SK-N-SH (cell line): ENCODE measurements around the gene GHRL. TPM values are rescaled to one million over a fixed set of nuclear protein-coding genes. Genes with fewer than 3 reads are reported as not detected.
A peak's percentile ranks its signal among the peaks of the same experiment; 100 is the strongest.

Experiments used
- CTCF ChIA-PET: fragments of 300-600, 350-600 bp; formaldehyde crosslinking; extraction: SDS; loops from one replicate; lab custom pipeline; 2021; lab: Yijun Ruan, JAX
- POLR2A ChIA-PET: fragments of 350-600 bp; sonication (Branson Sonifier 250); formaldehyde crosslinking; extraction: SDS; loops from one replicate; lab custom pipeline; 2020; ENCODE audit warnings: antibody characterized with exemption, inconsistent platforms; lab: Yijun Ruan, JAX
- DNase-seq: peaks from one replicate; pipeline ENCODE4 v3.0.0; 2012
- H2AFZ ChIP-seq: fragments of 200-600 bp; sonication (generic); 2 replicates; pipeline ENCODE4 v1.8.1; 2016; ENCODE audit warnings: antibody characterized with exemption, mild to moderate bottlenecking, low read depth
- H3F3A ChIP-seq: fragments of 200-600 bp; sonication (generic); replicated peaks from 2 replicates; pipeline ENCODE3; 2016; ENCODE audit warnings: antibody characterized with exemption, mild to moderate bottlenecking; ENCODE audit not compliant: insufficient read depth
- H3K27ac ChIP-seq, 2 experiments: fragments of 200-500 bp in 1 of 2; fragments of 200-600 bp in 1 of 2; sonication (Bioruptor generic) in 1 of 2; sonication (generic), shearing (Covaris generic) in 1 of 2; 2 replicates each; pipeline versions ENCODE4 v1.5.1 to v1.6.1; 2014 to 2016; ENCODE audit warnings: low read depth in 2 of 2, inconsistent platforms in 1 of 2, low read length in 1 of 2, mild to moderate bottlenecking in 1 of 2, mixed read lengths in 1 of 2
- H3K27me3 ChIP-seq: fragments of 200-600 bp; sonication (generic), shearing (Covaris generic); 2 replicates; pipeline ENCODE4 v1.6.1; 2016; ENCODE audit warnings: mixed run types; ENCODE audit not compliant: insufficient read depth
- H3K36me3 ChIP-seq, 2 experiments: fragments of 200-500 bp in 1 of 2; fragments of 200-600 bp in 1 of 2; sonication (Bioruptor generic) in 1 of 2; sonication (generic) in 1 of 2; replicated peaks in 1 of 2; 2 replicates each; pipeline versions ENCODE3 to v1.5.1; 2014 to 2016; ENCODE audit warnings: low read length in 1 of 2, mild to moderate bottlenecking in 1 of 2; ENCODE audit not compliant: insufficient read depth in 2 of 2, control insufficient read depth in 1 of 2
- H3K4me1 ChIP-seq, 2 experiments: fragments of 200-500 bp in 1 of 2; fragments of 200-600 bp in 1 of 2; sonication (Bioruptor generic) in 1 of 2; sonication (generic), shearing (Covaris generic) in 1 of 2; 2 replicates each; pipeline versions ENCODE4 v1.5.1 to v1.6.1; 2014 to 2016; ENCODE audit warnings: low read depth in 1 of 2, low read length in 1 of 2, mixed run types in 1 of 2; ENCODE audit not compliant: insufficient read depth in 2 of 2, control insufficient read depth in 1 of 2
- H3K4me2 ChIP-seq: fragments of 200-600 bp; sonication (generic), shearing (Covaris generic); 2 replicates; pipeline ENCODE4 v1.6.1; 2017; ENCODE audit warnings: mixed run types
- H3K4me3 ChIP-seq, 2 experiments: fragments of 200-500 bp in 1 of 2; fragments of 200-600 bp in 1 of 2; sonication (Bioruptor generic) in 1 of 2; sonication (generic), shearing (Covaris generic) in 1 of 2; 2 replicates each; pipeline versions ENCODE4 v1.5.1 to v1.8.1; 2014 to 2016; ENCODE audit warnings: low read depth in 2 of 2, inconsistent platforms in 1 of 2, low read length in 1 of 2, mild to moderate bottlenecking in 1 of 2, mixed read lengths in 1 of 2, moderate library complexity in 1 of 2
- H3K79me2 ChIP-seq: fragments of 200-600 bp; sonication (generic); 2 replicates; pipeline ENCODE4 v1.8.1; 2017; ENCODE audit warnings: mild to moderate bottlenecking; ENCODE audit not compliant: insufficient read depth
- H3K9ac ChIP-seq: fragments of 200-600 bp; sonication (generic); 2 replicates; pipeline ENCODE4 v1.6.1; 2017; ENCODE audit warnings: mixed run types
- H3K9me2 ChIP-seq: fragments of 200-600 bp; sonication (generic); 2 replicates; pipeline ENCODE4 v1.6.1; 2017; ENCODE audit warnings: mixed run types
- H3K9me3 ChIP-seq: fragments of 200-600 bp; sonication (generic); 2 replicates; pipeline ENCODE4 v1.6.1; 2017; ENCODE audit warnings: mixed run types, mild to moderate bottlenecking, moderate library complexity
- H4K20me1 ChIP-seq: fragments of 200-600 bp; sonication (generic); 2 replicates; pipeline ENCODE4 v1.6.1; 2017; ENCODE audit warnings: mild to moderate bottlenecking, mixed run types; ENCODE audit not compliant: insufficient read depth
- CHD2 ChIP-seq: fragments of 150-350 bp; IDR thresholded peaks from 2 replicates; pipeline ENCODE4 v1.6.1; 2018; ENCODE audit warnings: low read length; ENCODE audit not compliant: partially characterized antibody
- ELF1 ChIP-seq: IDR thresholded peaks from 2 replicates; pipeline ENCODE4 v1.4.0; 2012
- EP300 ChIP-seq, 2 experiments: IDR thresholded peaks; 2 replicates each; pipeline versions ENCODE4 v1.4.0 to v1.6.1; 2012; ENCODE audit warnings: borderline replicate concordance in 1 of 2, low read depth in 1 of 2, low read length in 1 of 2
- FOXJ3 ChIP-seq: sonication (generic); formaldehyde crosslinking; IDR thresholded peaks from 2 replicates; pipeline ENCODE4 v1.5.1; 2020; ENCODE audit warnings: mild to moderate bottlenecking, missing genetic modification reagents
- JUND ChIP-seq: IDR thresholded peaks from 2 replicates; pipeline ENCODE4 v1.4.0; 2012
- NFIC ChIP-seq: IDR thresholded peaks from 2 replicates; pipeline ENCODE4 v1.4.0; 2012; ENCODE audit warnings: borderline replicate concordance
- NRF1 ChIP-seq: IDR thresholded peaks from 2 replicates; pipeline ENCODE4 v1.6.1; 2012; ENCODE audit warnings: low read depth, mild to moderate bottlenecking, low read length
- POLR2AphosphoS5 ChIP-seq: IDR thresholded peaks from 2 replicates; pipeline ENCODE4 v1.6.1; 2012; ENCODE audit warnings: low read depth, low read length
- RAD21 ChIP-seq: IDR thresholded peaks from 2 replicates; pipeline ENCODE4 v1.6.1; 2012; ENCODE audit warnings: mild to moderate bottlenecking, low read length
- RXRA ChIP-seq: IDR thresholded peaks from 2 replicates; pipeline ENCODE4 v1.4.0; 2012; ENCODE audit warnings: low read depth, mild to moderate bottlenecking, borderline replicate concordance
- TCF12 ChIP-seq: IDR thresholded peaks from 2 replicates; pipeline ENCODE4 v1.4.0; 2012
- YY1 ChIP-seq: IDR thresholded peaks from 2 replicates; pipeline ENCODE4 v1.4.0; 2012; ENCODE audit warnings: low read depth, mild to moderate bottlenecking
- WGBS: methylation state at CpG from one replicate; pipeline ENCODE4 v1.1.6; 2017; ENCODE audit warnings: low lambda C conversion rate; 5-methylcytosine and 5-hydroxymethylcytosine counted together
- polyA plus RNA-seq, 3 experiments: library from polyadenylated mRNA; depleted of rRNA; stranded (reverse); fragments of >200 nt; gene quantifications; 2 replicates each; pipeline ENCODE4 v1.2.3, GENCODE V29; 2012
- TF ChIP-seq, protein P1 (sequence below): IDR thresholded peaks from 2 replicates; pipeline ENCODE4; 2012
- TF ChIP-seq, protein P2 (sequence below): fragments of 150-350 bp; IDR thresholded peaks from 2 replicates; pipeline ENCODE4 v1.6.1; 2017; ENCODE audit warnings: antibody characterized with exemption, low read length, low read depth, borderline replicate concordance
- TF ChIP-seq, protein P3 (sequence below): IDR thresholded peaks from 2 replicates; pipeline ENCODE4 v1.4.0; 2012; ENCODE audit warnings: low read depth, borderline replicate concordance
- TF ChIP-seq, protein P4 (sequence below): IDR thresholded peaks from 2 replicates; pipeline ENCODE4 v1.4.0; 2012; ENCODE audit warnings: low read depth, borderline replicate concordance
- TF ChIP-seq, protein P5 (sequence below): IDR thresholded peaks from 2 replicates; pipeline ENCODE4 v1.4.0; 2012; ENCODE audit warnings: low read depth

Gene GHRL
- polyA plus RNA-seq, 1 of the 3 experiments (the other 2 are of a cell fraction) = not detected

DNA sequence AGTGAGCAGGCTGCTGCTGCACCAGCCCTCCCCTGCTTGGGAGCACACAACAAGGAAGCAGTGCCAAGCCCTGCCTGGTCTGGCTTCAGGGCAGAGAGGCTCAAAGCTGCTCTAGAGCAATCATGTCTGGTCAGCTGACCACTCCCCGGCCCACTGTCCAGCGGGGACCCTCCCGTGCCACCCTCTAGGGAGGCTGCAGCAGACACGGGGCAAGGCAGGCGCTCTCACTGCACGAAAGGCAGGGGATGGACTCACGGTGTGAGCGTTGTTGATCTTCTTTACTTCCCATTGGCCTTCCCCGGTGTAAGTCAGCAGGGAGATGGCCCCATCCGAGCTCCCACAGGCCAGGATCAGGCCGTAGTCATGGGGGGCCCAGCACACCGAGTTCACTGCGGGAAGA lies 19.0 kb upstream of the GHRL start (continued):
- no peak for TF ChIP-seq POLR2AphosphoS5
- no peak for TF ChIP-seq FOXJ3 (CRISPR knock-in tag)
- TF ChIP-seq, protein P1, sequence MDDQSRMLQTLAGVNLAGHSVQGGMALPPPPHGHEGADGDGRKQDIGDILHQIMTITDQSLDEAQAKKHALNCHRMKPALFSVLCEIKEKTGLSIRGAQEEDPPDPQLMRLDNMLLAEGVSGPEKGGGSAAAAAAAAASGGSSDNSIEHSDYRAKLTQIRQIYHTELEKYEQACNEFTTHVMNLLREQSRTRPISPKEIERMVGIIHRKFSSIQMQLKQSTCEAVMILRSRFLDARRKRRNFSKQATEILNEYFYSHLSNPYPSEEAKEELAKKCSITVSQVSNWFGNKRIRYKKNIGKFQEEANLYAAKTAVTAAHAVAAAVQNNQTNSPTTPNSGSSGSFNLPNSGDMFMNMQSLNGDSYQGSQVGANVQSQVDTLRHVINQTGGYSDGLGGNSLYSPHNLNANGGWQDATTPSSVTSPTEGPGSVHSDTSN = no peak
- TF ChIP-seq, all 33 proteins: peak for 0

DNA sequence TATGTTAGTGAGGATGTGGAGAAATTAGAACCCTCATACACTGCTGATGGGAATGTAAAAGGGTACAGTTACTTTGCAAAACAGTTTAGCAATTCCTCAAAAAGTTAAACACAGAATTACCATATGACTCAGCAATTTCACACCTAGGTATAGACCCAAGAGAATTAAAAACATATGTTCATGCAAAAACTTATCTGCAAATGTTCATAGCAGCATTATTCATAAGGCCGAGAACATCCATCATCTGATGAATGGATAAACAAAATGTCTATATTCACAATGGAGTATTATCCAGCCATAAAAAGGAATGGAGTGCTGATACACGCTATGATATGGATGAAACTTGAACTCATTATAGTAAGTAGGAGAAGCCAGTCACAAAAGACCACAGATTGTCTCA lies 17.8 kb upstream of the GHRL start:
- H3K4me3 ChIP-seq = no peak overlapping the region
- peaks cover 16% of the 10 kb centered on the region; the same call in 1 of the 2 replicates for H3K79me2 ChIP-seq
- H4K20me1 ChIP-seq = peaks cover 23% of the 10 kb centered on the region
- H3K9ac ChIP-seq = no peak overlapping the region
- H3F3A ChIP-seq = peaks cover 5% of the 10 kb centered on the region
- DNase-seq = no peak
- H3K27me3 ChIP-seq = no peaks in the 10 kb centered on the region
- TF ChIP-seq JUND (no peak), RAD21 (no peak), RXRA (no peak), TCF12 (no peak)
- TF ChIP-seq, protein P2, sequence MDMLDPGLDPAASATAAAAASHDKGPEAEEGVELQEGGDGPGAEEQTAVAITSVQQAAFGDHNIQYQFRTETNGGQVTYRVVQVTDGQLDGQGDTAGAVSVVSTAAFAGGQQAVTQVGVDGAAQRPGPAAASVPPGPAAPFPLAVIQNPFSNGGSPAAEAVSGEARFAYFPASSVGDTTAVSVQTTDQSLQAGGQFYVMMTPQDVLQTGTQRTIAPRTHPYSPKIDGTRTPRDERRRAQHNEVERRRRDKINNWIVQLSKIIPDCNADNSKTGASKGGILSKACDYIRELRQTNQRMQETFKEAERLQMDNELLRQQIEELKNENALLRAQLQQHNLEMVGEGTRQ = no peak
- WGBS = 87% methylated on average over 2 of the region's 2 CpGs
- peak overlapping the region in 1 of 2 experiments; percentile 14; a peak in 1 of 4 replicates for H3K27ac ChIP-seq
- no peaks in the 10 kb centered on the region for H3K9me2 ChIP-seq
- H2AFZ ChIP-seq = no peak overlapping the region
- peaks cover 75 to 78% of the 10 kb centered on the region in 2 experiments for H3K36me3 ChIP-seq
- no peaks in the 10 kb centered on the region for H3K9me3 ChIP-seq
- H3K4me1 ChIP-seq = peaks cover 0 to 5% of the 10 kb centered on the region in 2 experiments; a peak in 1 of 4 replicates
- ChIA-PET POLR2A (no interaction called here), CTCF (no interaction called here)
- H3K4me2 ChIP-seq = no peak overlapping the region

DNA sequence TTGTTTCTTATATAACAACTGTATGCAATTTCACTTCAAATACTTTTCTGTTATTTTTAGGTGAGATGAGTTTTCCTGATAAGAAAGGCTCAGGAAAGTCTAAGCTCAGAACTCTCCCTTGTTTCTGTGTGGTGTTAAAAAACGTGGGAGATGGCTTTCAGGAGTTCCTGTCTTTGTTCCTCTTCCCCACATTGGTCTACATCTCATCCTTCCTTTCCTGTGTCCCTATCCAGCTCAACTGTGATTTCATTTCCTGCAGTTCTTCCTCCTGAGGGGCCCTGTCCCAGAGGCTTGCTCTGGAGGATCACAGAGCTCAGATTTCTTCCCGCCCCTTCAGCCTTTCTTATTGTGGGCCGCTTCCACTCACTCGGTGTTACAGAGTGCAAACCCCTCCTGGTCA lies 17.0 kb upstream of the GHRL start:
- peaks cover 14% of the 10 kb centered on the region; the same call in 1 of the 2 replicates for H3K79me2 ChIP-seq
- 79% methylated on average over 4 of the region's 4 CpGs for WGBS
- H3F3A ChIP-seq = peaks cover 5% of the 10 kb centered on the region
- H3K9me3 ChIP-seq = no peaks in the 10 kb centered on the region
- H3K9me2 ChIP-seq = no peaks in the 10 kb centered on the region
- no peak overlapping the region for H3K4me2 ChIP-seq
- H3K36me3 ChIP-seq = peaks cover 74 to 79% of the 10 kb centered on the region in 2 experiments
- peaks cover 20% of the 10 kb centered on the region for H4K20me1 ChIP-seq
- H3K9ac ChIP-seq = no peak overlapping the region
- ChIA-PET CTCF (no interaction called here), POLR2A (no interaction called here)
- no peak overlapping the region for H3K4me3 ChIP-seq
- DNase-seq = no peak
- H3K27me3 ChIP-seq = no peaks in the 10 kb centered on the region
- H3K4me1 ChIP-seq = peaks cover 0 to 5% of the 10 kb centered on the region in 2 experiments; a peak in 1 of 4 replicates
- peak overlapping the region in 1 of 2 experiments; percentile 14; a peak in 1 of 4 replicates for H3K27ac ChIP-seq
- no peak overlapping the region for H2AFZ ChIP-seq
- TF ChIP-seq, protein P3, sequence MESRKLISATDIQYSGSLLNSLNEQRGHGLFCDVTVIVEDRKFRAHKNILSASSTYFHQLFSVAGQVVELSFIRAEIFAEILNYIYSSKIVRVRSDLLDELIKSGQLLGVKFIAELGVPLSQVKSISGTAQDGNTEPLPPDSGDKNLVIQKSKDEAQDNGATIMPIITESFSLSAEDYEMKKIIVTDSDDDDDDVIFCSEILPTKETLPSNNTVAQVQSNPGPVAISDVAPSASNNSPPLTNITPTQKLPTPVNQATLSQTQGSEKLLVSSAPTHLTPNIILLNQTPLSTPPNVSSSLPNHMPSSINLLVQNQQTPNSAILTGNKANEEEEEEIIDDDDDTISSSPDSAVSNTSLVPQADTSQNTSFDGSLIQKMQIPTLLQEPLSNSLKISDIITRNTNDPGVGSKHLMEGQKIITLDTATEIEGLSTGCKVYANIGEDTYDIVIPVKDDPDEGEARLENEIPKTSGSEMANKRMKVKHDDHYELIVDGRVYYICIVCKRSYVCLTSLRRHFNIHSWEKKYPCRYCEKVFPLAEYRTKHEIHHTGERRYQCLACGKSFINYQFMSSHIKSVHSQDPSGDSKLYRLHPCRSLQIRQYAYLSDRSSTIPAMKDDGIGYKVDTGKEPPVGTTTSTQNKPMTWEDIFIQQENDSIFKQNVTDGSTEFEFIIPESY = no peak
- TF ChIP-seq, protein P4, sequence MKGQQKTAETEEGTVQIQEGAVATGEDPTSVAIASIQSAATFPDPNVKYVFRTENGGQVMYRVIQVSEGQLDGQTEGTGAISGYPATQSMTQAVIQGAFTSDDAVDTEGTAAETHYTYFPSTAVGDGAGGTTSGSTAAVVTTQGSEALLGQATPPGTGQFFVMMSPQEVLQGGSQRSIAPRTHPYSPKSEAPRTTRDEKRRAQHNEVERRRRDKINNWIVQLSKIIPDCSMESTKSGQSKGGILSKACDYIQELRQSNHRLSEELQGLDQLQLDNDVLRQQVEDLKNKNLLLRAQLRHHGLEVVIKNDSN = no peak
- TF ChIP-seq, protein P5, sequence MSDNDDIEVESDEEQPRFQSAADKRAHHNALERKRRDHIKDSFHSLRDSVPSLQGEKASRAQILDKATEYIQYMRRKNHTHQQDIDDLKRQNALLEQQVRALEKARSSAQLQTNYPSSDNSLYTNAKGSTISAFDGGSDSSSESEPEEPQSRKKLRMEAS = no peak
- TF ChIP-seq ELF1 (no peak), NRF1 (no peak), EP300 (IDR thresholded peaks at IDR 0.05; ENCODE audit: borderline replicate concordance in 1 of 2, low read depth in 1 of 2, low read length in 1 of 2) (no peak), CHD2 (no peak), RXRA (no peak), NFIC (no peak), YY1 (no peak)
- TF ChIP-seq, protein P2 = no peak
